OCI-LY1 (cell line): ENCODE data around the gene CAPN12.

Experiments
- EZH2 ChIP-seq: fragments of 200-600 bp; sonication (generic), shearing (Covaris generic); IDR thresholded peaks from 2 replicates; pipeline ENCODE4 v1.8.0; 2017; ENCODE audit warnings: borderline replicate concordance, mixed run types, mild to moderate bottlenecking, antibody characterized with exemption, low read length, moderate library complexity, mixed read lengths
- TF ChIP-seq, protein P1 (sequence below): fragments of 200-600 bp; sonication (generic), shearing (Covaris generic); IDR thresholded peaks from 2 replicates; pipeline ENCODE4 v1.5.1; 2017; ENCODE audit warnings: mild to moderate bottlenecking, antibody characterized with exemption, low read length, moderate library complexity, mixed read lengths

DNA sequence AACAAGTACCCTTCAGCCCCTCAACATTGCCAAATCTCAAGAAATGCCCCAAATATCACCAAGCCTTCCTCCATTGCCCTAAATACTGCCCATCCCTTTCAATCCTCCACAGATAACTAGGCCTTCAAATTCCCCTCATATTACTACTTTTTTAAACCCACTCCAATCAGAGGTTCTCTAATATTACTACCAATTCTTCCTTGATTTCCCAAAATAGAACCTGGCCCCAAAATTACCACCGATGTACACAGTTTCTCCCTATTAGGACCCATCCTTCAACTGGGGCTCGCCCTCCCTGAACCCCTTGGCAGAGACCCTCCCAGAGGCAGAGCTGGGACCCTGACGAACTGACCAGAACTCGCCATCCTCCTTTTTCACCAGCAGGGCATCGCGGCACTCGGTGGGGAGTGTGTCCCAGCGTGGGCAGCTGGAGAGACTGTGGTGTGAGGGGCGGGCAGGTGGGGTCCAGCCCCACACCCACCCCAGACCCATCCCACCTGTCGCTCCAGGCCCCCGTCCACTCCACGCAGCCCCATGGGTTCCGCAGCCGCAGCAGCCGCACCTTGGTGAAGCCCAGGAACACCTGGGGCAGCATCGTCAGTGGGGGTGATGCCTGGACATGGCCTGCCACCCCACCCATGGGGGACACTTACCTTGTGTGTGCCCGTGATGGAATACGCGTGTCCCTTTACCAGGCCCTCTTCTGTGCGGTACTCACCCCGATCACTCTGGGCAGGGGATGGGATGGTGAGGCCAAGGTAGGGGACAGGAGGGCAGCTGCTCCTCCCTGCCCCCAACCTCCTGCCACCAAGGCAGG, 6.1 kb downstream of the CAPN12 start:
- TF ChIP-seq, protein P1, sequence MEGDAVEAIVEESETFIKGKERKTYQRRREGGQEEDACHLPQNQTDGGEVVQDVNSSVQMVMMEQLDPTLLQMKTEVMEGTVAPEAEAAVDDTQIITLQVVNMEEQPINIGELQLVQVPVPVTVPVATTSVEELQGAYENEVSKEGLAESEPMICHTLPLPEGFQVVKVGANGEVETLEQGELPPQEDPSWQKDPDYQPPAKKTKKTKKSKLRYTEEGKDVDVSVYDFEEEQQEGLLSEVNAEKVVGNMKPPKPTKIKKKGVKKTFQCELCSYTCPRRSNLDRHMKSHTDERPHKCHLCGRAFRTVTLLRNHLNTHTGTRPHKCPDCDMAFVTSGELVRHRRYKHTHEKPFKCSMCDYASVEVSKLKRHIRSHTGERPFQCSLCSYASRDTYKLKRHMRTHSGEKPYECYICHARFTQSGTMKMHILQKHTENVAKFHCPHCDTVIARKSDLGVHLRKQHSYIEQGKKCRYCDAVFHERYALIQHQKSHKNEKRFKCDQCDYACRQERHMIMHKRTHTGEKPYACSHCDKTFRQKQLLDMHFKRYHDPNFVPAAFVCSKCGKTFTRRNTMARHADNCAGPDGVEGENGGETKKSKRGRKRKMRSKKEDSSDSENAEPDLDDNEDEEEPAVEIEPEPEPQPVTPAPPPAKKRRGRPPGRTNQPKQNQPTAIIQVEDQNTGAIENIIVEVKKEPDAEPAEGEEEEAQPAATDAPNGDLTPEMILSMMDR: no peak
- no peak for TF ChIP-seq EZH2
